LNCAP (cell line): ENCODE data around the gene RBFOX2.

Experiments
- CTCF ChIP-seq: fragments of 450-650 bp; IDR thresholded peaks from 2 replicates; pipeline ENCODE4 v1.5.1; 2017; ENCODE audit warnings: mild to moderate bottlenecking

RBFOX2 gene

DNA sequence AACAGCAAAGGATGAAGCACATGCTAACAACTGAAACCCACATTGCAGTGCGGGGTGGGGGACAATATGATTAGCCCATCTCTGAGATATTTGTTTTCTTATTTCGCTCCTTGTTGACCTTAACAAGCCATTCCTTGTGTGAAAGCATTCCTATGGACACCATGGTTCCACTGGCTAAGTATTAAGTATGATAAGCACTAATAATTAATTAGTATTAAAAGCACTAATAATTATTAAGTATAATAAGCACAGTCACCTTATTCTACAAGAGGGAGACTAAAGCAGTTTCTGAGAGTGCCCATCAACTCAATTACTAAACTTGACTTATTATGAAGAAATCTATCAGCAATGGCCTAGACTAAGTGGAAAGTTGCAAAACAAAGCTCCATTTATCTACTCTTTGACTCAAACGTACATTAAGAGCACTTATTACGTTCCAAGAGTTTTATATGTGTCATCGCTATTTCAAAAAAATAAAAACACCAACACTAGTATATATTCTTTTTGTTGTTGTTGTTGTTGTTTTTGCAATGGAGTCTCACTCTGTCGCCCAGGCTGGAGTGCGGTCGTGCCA is 65.3 kb downstream of the RBFOX2 start:
- no peak for TF ChIP-seq CTCF

GRCh38 chr22:35961480-35962295 is 66.9 kb downstream of the RBFOX2 start:
- TF ChIP-seq CTCF = no peak

- no peak for TF ChIP-seq CTCF
Measured at GRCh38 chr22:35960854-35961253, 67.8 kb downstream of the RBFOX2 start.

DNA sequence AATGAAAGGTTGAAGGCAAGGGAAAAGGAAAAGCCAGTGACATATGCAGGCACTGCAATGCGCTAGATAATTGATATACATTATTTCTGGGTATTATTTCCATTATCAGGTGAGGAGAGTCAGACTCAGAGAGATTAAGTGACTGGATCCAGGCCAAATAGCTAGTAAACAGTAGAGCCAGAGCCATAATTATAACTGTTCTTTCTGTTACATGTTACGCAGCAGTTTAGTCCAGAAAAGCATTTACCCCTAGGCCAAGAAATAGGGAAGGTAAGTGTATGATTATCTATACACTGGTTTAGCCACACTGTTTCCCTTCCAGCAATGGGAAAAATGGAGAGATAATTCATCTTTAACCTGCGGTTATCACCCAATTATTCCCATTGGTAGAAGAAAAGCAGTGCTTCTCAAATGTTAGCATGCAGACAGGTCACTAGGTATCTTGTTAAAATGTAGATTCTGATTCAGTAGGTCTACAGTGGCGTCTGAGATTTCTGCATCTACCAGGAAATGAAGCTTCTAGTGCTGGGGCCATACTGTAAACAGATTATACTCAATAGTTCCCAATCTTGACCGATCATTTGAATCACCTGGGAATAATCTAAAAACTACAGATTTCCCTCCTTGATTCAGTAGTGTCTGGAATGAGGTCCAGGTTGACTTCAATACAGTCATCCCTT is 69.4 kb downstream of the RBFOX2 start:
- TF ChIP-seq CTCF = no peak

- TF ChIP-seq CTCF = no peak
Measured at GRCh38 chr22:35958334-35958733, 70.3 kb downstream of the RBFOX2 start.

DNA sequence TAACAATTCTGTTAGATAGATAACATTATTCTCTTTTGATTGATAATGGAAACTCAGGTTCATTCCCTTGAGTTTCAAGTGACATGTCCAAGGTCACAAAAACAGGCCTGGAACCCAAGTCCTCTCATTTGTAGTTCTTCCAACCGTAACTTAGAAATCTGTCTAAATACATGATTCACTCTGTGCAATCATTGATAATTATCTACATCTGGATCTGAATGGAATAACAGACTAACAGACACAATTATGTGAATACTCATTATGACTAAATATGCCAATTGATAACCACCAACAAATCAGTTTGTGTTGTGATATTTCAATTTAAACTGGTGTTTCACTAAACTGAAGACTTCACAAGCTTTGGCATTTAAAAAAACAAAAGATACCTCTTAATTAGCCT is 71.0 kb downstream of the RBFOX2 start:
- TF ChIP-seq CTCF = no peak

- no peak for TF ChIP-seq CTCF
Measured at GRCh38 chr22:35956850-35957249, 71.8 kb downstream of the RBFOX2 start.
